Measurements from ENCODE around the gene TAL1.

The TAL1 gene

GRCh38 chr1:47215713-47216112 is 16.3 kb downstream of the TAL1 start:
- Histone ChIP-seq H3K27me3 (ENCODE audit: insufficient read depth, insufficient read length) (peaks cover 15% of the 10 kb centered on the region), H3K9ac (ENCODE audit: insufficient read length, low read depth) (no peak overlapping the region), H3K36me3 (ENCODE audit: insufficient read depth, insufficient read length, low read length) (no peaks in the 10 kb centered on the region), H3K4me3 (ENCODE audit: insufficient read length, low read depth) (no peak overlapping the region), H3K9me3 (ENCODE audit: insufficient read depth, low read length) (peaks cover under 1% of the 10 kb centered on the region; the same call in 1 of the 2 replicates), H3K4me1 (ENCODE audit: insufficient read depth, insufficient read length) (peaks cover 11% of the 10 kb centered on the region)
- DNase-seq (ENCODE audit: low read depth, low spot score) = no peak
- no peak for TF ChIP-seq YY1 (IDR thresholded peaks at IDR 0.05; ENCODE audit: insufficient read depth, insufficient read length)
- TF ChIP-seq SUZ12 (IDR thresholded peaks at IDR 0.05; ENCODE audit: extremely low read depth, insufficient read depth, insufficient read length) = no peak
- no peak for TF ChIP-seq ZNF274 (IDR thresholded peaks at IDR 0.05; ENCODE audit: low read depth, low read length)

- no peak for DNase-seq (ENCODE audit: low read depth, low spot score)
- H3K27me3 ChIP-seq (ENCODE audit: insufficient read depth, insufficient read length) = peaks cover 15% of the 10 kb centered on the region
- no peak overlapping the region for H3K4me3 ChIP-seq (ENCODE audit: insufficient read length, low read depth)
- H3K9ac ChIP-seq (ENCODE audit: insufficient read length, low read depth) = no peak overlapping the region
- no peaks in the 10 kb centered on the region for H3K36me3 ChIP-seq (ENCODE audit: insufficient read depth, insufficient read length, low read length)
- H3K4me1 ChIP-seq (ENCODE audit: insufficient read depth, insufficient read length) = peaks cover 13% of the 10 kb centered on the region
- peaks cover 11% of the 10 kb centered on the region; the same call in 1 of the 2 replicates for H3K9me3 ChIP-seq (ENCODE audit: insufficient read depth, low read length)
- TF ChIP-seq SUZ12 (IDR thresholded peaks at IDR 0.05; ENCODE audit: extremely low read depth, insufficient read depth, insufficient read length) (no peak), ZNF274 (IDR thresholded peaks at IDR 0.05; ENCODE audit: low read depth, low read length) (no peak)
Measured at GRCh38 chr1:47214549-47214948, 17.5 kb downstream of the TAL1 start.

- peaks cover 23% of the 10 kb centered on the region for H3K4me1 ChIP-seq (ENCODE audit: insufficient read depth, insufficient read length)
- no peaks in the 10 kb centered on the region for H3K36me3 ChIP-seq (ENCODE audit: insufficient read depth, insufficient read length, low read length)
- H3K9me3 ChIP-seq (ENCODE audit: insufficient read depth, low read length) = peaks cover 11% of the 10 kb centered on the region; the same call in 1 of the 2 replicates
- peaks cover 15% of the 10 kb centered on the region for H3K27me3 ChIP-seq (ENCODE audit: insufficient read depth, insufficient read length)
- no peak overlapping the region for H3K9ac ChIP-seq (ENCODE audit: insufficient read length, low read depth)
- TF ChIP-seq SUZ12 (IDR thresholded peaks at IDR 0.05; ENCODE audit: extremely low read depth, insufficient read depth, insufficient read length) (no peak), YY1 (IDR thresholded peaks at IDR 0.05; ENCODE audit: insufficient read depth, insufficient read length) (no peak), ZNF274 (IDR thresholded peaks at IDR 0.05; ENCODE audit: low read depth, low read length) (no peak)
- DNase-seq (ENCODE audit: low read depth, low spot score) = no peak
- H3K4me3 ChIP-seq (ENCODE audit: insufficient read length, low read depth) = no peak overlapping the region
Measured at GRCh38 chr1:47213230-47213963, 18.6 kb downstream of the TAL1 start.

GRCh38 chr1:47212636-47213229 is 19.3 kb downstream of the TAL1 start:
- Histone ChIP-seq H3K4me1 (ENCODE audit: insufficient read depth, insufficient read length) (peaks cover 26% of the 10 kb centered on the region), H3K27me3 (ENCODE audit: insufficient read depth, insufficient read length) (peaks cover 13% of the 10 kb centered on the region), H3K9me3 (ENCODE audit: insufficient read depth, low read length) (peaks cover 11% of the 10 kb centered on the region; the same call in 1 of the 2 replicates), H3K9ac (ENCODE audit: insufficient read length, low read depth) (no peak overlapping the region), H3K36me3 (ENCODE audit: insufficient read depth, insufficient read length, low read length) (no peaks in the 10 kb centered on the region), H3K4me3 (ENCODE audit: insufficient read length, low read depth) (no peak overlapping the region)
- TF ChIP-seq SUZ12 (IDR thresholded peaks at IDR 0.05; ENCODE audit: extremely low read depth, insufficient read depth, insufficient read length) (no peak), YY1 (IDR thresholded peaks at IDR 0.05; ENCODE audit: insufficient read depth, insufficient read length) (no peak), ZNF274 (IDR thresholded peaks at IDR 0.05; ENCODE audit: low read depth, low read length) (no peak)
- DNase-seq (ENCODE audit: low read depth, low spot score) = no peak

GRCh38 chr1:47211796-47212269 is 20.2 kb downstream of the TAL1 start:
- Histone ChIP-seq H3K9ac (ENCODE audit: insufficient read length, low read depth) (no peak overlapping the region), H3K4me3 (ENCODE audit: insufficient read length, low read depth) (no peak overlapping the region), H3K36me3 (ENCODE audit: insufficient read depth, insufficient read length, low read length) (no peaks in the 10 kb centered on the region), H3K9me3 (ENCODE audit: insufficient read depth, low read length) (peaks cover 11% of the 10 kb centered on the region; the same call in 1 of the 2 replicates), H3K4me1 (ENCODE audit: insufficient read depth, insufficient read length) (peaks cover 27% of the 10 kb centered on the region), H3K27me3 (ENCODE audit: insufficient read depth, insufficient read length) (peaks cover 20% of the 10 kb centered on the region)
- TF ChIP-seq ZNF274 (IDR thresholded peaks at IDR 0.05; ENCODE audit: low read depth, low read length) (no peak), YY1 (IDR thresholded peaks at IDR 0.05; ENCODE audit: insufficient read depth, insufficient read length) (no peak), SUZ12 (IDR thresholded peaks at IDR 0.05; ENCODE audit: extremely low read depth, insufficient read depth, insufficient read length) (no peak)
- no peak for DNase-seq (ENCODE audit: low read depth, low spot score)

- H3K4me1 ChIP-seq (ENCODE audit: insufficient read depth, insufficient read length) = peaks cover 27% of the 10 kb centered on the region
- no peak overlapping the region for H3K9ac ChIP-seq (ENCODE audit: insufficient read length, low read depth)
- H3K27me3 ChIP-seq (ENCODE audit: insufficient read depth, insufficient read length) = peaks cover 22% of the 10 kb centered on the region
- DNase-seq (ENCODE audit: low read depth, low spot score) = no peak
- H3K4me3 ChIP-seq (ENCODE audit: insufficient read length, low read depth) = no peak overlapping the region
- no peak for TF ChIP-seq ZNF274 (IDR thresholded peaks at IDR 0.05; ENCODE audit: low read depth, low read length)
- TF ChIP-seq YY1 (IDR thresholded peaks at IDR 0.05; ENCODE audit: insufficient read depth, insufficient read length) = no peak
- no peak for TF ChIP-seq SUZ12 (IDR thresholded peaks at IDR 0.05; ENCODE audit: extremely low read depth, insufficient read depth, insufficient read length)
- H3K9me3 ChIP-seq (ENCODE audit: insufficient read depth, low read length) = peaks cover 11% of the 10 kb centered on the region; the same call in 1 of the 2 replicates
- no peaks in the 10 kb centered on the region for H3K36me3 ChIP-seq (ENCODE audit: insufficient read depth, insufficient read length, low read length)
Measured at GRCh38 chr1:47210666-47211065, 21.4 kb downstream of the TAL1 start.

GRCh38 chr1:47209725-47210325 is 22.2 kb downstream of the TAL1 start:
- no peak for DNase-seq (ENCODE audit: low read depth, low spot score)
- Histone ChIP-seq H3K9me3 (ENCODE audit: insufficient read depth, low read length) (peaks cover 11% of the 10 kb centered on the region; the same call in 1 of the 2 replicates), H3K27me3 (ENCODE audit: insufficient read depth, insufficient read length) (peaks cover 22% of the 10 kb centered on the region), H3K4me3 (ENCODE audit: insufficient read length, low read depth) (no peak overlapping the region), H3K9ac (ENCODE audit: insufficient read length, low read depth) (no peak overlapping the region), H3K36me3 (ENCODE audit: insufficient read depth, insufficient read length, low read length) (no peaks in the 10 kb centered on the region), H3K4me1 (ENCODE audit: insufficient read depth, insufficient read length) (peaks cover 27% of the 10 kb centered on the region)
- no peak for TF ChIP-seq ZNF274 (IDR thresholded peaks at IDR 0.05; ENCODE audit: low read depth, low read length)
- TF ChIP-seq SUZ12 (IDR thresholded peaks at IDR 0.05; ENCODE audit: extremely low read depth, insufficient read depth, insufficient read length) = no peak
- TF ChIP-seq YY1 (IDR thresholded peaks at IDR 0.05; ENCODE audit: insufficient read depth, insufficient read length) = no peak

Measured in NT2/D1 (cell line).